CD1c-positive myeloid dendritic cell (primary cell): ENCODE measurements around the gene AIFM2.
"Not testable (repeated sequence)": the region's sequence is repeated elsewhere in the genome, so short reads cannot be mapped to it uniquely, and the experiment has no call there.

Experiments
- DNase-seq: peaks from one replicate; pipeline ENCODE4 v3.0.0-alpha.2; 2016; ENCODE audit errors: extremely low spot score

The AIFM2 gene

DNA sequence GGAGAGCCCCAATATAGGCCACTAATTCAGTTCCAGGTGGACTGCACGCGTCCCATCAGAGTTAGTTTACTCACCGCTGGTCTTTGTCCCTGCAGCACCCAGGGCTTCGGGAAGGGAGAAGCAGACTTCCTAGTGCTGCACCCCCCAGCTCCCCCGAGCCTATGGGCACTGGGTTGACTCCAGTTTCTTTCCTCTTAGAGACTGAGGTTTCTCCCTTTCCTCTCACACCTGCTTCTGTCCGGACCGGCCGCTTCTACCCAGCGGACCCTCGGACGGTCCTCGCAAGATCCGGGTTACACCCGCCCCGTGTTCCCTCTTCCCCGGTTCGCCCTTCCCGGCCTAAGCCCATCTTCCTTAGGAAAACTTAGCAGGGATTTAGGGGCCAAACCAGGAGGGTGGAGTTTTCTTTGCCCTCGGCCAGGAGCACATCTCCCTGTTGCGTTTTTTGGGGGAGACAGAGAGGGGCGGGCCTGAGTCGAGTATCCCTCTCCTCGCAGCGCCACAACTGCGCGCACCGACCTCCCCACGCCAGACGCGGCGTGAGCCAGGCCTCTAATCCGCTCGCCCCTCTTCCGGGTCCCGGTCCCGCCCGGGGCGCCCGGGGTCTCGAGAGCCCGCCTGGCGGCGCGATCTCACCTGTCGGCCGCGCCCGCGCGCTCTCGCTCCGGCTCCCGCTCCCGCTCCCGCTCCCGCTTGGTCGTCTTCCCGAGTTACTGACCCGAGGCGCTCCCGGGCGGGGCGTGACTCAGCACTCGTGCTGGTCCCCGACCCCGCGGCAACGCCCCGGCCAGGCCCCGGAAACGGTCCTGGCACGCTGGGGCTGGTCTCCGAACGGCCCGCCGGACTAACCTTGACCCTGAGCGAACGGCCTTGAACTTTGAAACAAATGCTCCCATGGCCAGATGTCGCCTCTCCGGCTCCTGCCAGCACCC lies at the start of gene AIFM2:
TSS of gene AIFM2 (minus strand) at position 728 of the 932 bp plus-strand sequence. CDS start 8,741 bp downstream, outside the sequence.
- DNase-seq = peak; percentile 67

- DNase-seq = not testable (repeated sequence)
These were observed 46.6 kb upstream of the AIFM2 start for GRCh38 chr10:70179209-70179608.

- DNase-seq = no peak
These were observed 45.6 kb upstream of the AIFM2 start for GRCh38 chr10:70178139-70178725.

DNA sequence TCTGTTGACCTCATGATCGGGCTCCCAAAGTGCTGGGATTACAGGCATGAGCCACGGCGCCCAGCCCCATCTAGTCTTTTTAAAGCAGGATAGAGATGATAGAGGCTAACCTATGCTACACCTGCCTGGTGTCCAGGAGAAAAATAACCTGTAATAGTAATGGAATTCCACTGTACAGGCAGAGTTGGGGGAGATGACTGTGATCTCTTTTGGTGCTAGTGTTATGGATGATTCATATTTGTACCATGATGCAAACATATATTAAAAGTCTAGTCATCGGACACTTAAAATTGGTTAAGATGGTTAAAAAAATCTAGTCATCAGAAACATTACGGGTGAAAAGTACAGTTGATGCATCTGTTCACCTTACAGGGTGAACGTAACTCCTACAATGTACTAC lies 43.8 kb upstream of the AIFM2 start:
- no peak for DNase-seq

DNA sequence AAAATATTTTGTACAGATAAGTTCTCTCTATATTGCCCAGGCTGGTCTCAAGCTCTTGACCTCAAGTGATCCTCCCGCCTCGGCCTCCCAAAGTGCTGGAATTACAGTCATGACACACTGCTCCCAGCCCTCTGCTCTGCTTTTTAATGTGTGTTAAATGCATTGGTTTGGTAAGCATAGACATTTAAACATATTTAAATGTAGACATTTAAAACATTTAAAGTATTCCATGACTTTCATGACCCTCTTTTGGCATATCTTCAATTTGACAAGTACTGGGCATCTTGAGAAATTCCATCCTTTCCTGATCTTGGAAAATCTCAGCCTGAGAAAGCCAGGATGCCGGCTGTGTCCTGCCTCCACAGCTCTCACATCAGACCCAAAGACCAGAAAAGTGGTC lies 42.9 kb upstream of the AIFM2 start:
- no peak for DNase-seq

- peak; percentile 53 for DNase-seq
These were observed 41.6 kb upstream of the AIFM2 start for GRCh38 chr10:70174058-70174741.

GRCh38 chr10:70169649-70170364 lies 37.2 kb upstream of the AIFM2 start:
- DNase-seq = peak; percentile 18

DNA sequence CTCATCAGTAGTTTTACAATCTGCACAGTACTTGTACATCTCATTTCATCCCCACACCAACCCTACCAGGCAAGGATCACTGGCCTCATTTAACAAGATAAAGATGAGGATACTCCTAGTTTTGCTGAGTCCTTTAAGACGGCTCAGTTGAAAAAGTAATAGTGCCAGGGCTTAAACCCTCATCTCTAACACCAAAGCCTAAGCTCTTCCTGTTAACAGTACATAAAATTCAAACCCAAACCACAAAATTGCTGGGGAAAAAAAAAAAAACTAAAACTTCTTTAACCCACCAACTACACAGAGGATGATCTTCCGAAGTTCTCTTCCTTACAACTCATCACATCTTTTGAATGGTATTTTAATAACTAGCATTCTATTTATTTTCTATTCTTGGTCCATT lies 36.4 kb upstream of the AIFM2 start:
- DNase-seq = no peak

GRCh38 chr10:70167246-70167645 lies 34.6 kb upstream of the AIFM2 start:
- no peak for DNase-seq

- DNase-seq = no peak
These were observed 33.8 kb upstream of the AIFM2 start for GRCh38 chr10:70166394-70166793.

DNA sequence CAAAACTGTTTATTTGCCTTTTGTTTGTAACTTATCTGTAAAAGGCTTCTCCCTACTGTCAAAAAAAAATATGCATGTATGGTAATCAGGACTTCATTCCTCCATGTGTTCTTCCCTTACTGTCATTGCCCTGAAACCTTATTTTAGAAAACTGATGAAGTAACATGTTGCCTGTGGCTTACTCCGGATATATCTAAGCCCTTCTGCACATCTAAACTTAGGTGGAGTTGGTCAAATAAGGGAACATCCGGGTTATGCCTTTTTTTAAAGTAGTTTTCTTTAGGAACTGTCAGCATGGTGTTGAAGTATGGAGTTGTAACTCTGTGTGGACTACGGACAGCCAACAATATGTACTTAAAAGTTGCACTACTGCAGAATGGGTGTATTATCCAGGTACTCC lies 31.5 kb upstream of the AIFM2 start:
- no peak for DNase-seq

GRCh38 chr10:70163448-70163847 lies 30.8 kb upstream of the AIFM2 start:
- DNase-seq = no peak

DNA sequence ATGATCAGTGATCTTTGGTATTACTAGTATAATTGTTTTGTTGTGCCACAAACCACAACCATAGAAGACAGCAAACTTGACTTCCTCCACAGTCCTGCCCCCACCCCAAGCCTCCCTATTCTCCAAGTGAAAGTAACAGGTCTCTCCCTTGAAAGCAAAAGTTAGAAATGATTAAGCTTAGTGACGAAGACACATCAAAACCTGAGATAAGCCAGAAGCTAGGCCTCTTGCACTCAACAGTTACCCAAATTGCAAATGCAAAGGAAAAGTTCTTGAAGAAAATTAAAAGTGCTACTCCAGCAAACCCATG lies 30.2 kb upstream of the AIFM2 start:
- DNase-seq = no peak

DNA sequence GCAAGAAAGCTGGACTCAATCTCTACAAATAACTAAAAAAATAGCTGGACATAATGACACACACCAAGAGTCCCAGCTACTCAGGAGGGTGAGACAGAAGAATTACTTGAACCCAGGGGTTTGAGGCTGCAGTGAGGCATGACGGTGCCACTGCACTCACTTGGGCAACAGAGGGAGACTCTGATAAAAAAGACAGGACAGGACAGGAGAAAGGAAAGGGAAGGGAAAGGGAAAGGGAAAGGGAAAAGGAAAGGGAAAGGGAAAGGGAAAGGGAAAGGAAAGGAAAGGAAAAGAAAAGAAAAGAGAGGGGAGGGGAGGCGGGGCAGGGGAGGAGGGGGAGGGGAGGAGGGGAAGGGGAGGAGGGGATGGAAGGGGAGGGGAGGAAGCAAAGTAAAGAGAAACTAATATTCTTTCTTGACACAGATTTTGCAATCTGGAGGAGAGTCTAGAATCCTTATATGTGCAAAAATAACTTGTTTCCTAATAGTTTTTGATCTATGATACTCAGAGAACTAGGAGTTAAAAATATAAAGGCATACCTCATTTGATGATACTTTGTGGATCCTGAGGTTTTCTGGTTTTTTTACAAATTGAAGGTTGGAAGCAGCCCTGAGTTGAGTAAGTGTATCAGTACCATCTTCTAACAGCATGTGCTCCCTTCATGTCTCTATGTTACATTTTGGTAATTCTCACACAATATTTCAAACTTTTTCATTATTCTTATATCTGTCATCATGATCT lies 29.7 kb upstream of the AIFM2 start:
- no peak for DNase-seq

GRCh38 chr10:70160798-70161197 lies 28.2 kb upstream of the AIFM2 start:
- no peak for DNase-seq

GRCh38 chr10:70159366-70159765 lies 26.7 kb upstream of the AIFM2 start:
- DNase-seq = not testable (repeated sequence)

- DNase-seq = no peak
These were observed 25.5 kb upstream of the AIFM2 start for GRCh38 chr10:70158113-70158512.

DNA sequence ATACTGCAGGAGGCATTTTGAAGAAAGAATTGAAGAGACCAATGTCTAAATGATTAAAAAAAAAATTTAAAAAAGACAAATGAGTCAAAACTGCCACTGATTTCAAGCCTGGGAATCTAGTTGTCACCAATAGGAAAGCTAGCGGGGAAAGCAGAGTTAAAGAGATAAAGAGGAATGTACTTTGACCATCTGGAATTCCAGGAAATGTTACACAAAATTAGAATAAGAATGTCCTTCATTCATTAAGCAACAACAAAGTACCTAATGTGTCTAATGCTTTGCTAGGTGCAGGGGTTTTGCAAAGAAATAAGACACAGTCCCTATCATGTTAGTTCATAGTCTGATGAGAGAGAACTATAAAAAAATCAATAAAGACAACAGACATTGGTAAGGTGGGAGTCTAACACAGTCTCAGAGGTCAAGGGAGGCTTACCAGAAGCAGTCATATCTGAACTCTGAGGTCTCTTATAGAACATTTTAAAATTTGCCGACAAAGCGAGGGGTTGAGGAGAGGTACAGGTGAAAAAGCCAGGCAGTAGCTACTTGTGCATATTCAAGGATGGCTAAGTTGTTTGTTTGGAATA lies 22.7 kb upstream of the AIFM2 start:
- DNase-seq = no peak

- DNase-seq = no peak
These were observed 15.9 kb upstream of the AIFM2 start for GRCh38 chr10:70148516-70148915.

- no peak for DNase-seq
These were observed 14.6 kb upstream of the AIFM2 start for GRCh38 chr10:70147259-70147625.
